Activated T-helper 1 cell treated with anti-CD3 and anti-CD28 coated beads, Interleukin-2, amount 50 U/mL, for 16 hours (primary cell): ENCODE results near the gene CCSER1.
"Not testable (repeated sequence)": the region's sequence is repeated elsewhere in the genome, so short reads cannot be mapped to it uniquely, and the experiment has no call there.

ENCODE experiments used
- DNase-seq, 2 donors: peaks; one replicate each; pipeline ENCODE4 v3.0.0-alpha.2; 2020; ENCODE audit warnings: low read depth in 1 of 2, low spot score in 1 of 2

CCSER1 gene

DNA sequence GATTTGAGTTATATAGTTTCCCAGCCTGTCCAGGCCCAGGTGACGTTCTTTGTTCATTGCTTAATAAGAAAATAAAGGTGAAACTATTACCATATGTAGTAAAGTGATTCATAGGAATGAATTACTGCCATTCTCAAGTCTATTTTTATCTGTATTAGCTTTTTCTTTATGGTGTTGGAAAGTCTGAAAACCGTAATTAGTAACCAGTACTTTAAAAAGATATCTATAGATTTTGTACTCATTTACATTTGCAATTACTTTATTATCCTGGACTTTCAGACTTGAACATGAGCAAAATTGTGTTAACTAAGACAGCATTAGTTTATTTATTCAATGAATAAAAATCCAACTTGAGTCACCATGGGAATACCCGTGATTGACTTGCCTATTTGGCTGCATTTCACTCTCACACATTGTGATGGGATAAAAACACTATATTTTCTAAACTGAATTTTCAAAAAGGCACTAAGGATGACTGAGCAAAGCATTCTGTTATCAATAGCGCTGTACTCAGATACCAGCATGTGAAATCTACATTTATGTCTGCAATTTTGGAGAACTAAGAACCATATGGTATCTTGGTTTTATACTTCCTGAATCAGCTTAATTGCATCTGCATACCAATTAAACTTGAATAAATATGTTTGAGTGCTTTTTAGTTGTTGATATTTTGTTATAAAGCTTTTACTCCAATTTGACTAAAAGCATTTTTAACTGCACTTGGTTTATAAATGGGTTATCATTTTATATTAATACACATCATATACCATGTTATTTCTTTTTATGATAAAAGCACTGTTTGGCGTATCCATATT, 154.6 kb downstream of the CCSER1 start:
- no peak for DNase-seq

DNA sequence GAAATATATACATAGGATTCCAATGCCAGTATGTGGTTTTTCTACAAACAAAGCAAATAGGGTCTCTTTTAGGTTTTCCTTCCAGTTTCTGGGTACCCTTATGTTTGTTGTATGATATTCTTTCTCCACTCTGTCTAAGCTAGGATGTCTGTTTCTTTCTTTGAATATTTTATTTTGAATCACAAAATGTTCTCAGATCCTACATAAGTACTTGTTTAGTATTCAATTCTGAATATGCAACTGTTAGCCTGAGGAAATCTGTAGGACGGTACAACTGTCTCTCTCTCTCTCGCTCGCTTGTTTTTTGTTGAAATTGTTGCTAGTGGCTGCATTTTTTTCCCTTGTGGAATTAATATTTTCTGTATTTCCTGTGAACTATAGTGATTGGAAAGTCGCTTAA, 163.2 kb downstream of the CCSER1 start:
- no peak for DNase-seq

DNA sequence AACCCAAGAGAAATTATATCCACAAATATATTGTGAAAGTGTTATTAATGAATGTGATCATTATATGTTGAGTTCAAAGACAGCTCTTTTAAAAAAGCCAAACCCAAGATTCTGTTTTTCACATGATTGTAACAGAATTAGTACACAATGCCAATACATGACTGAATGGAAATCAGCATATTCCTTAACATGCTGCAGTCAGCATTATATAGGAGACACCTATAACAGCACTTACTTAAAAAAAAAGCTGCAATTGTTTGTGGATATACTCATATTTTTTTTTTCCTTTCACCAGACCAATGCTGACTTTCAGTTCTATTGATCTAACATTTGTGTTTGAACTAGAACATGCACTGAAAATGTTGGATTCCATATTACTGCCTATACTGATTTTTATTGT, 165.2 kb downstream of the CCSER1 start:
- no peak for DNase-seq

DNA sequence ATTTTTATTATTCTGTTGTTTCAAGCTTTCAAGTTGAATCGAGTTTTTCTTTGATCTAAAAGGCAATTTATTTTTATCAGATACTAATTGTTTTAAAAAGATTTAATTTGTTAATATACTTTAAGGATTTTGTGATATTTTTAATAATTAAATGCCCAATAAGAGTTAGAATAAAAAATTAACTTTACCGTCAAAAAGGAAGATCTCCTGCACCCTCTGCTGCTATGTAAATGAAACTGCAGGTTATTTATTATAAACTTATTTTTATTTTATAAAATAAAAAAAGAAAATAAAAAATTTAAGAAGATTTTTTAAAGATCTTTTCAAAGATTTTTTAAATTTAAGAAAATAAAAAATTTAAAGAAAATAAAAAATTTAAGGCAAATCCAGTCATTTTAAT, 166.1 kb downstream of the CCSER1 start:
- no peak for DNase-seq

DNA sequence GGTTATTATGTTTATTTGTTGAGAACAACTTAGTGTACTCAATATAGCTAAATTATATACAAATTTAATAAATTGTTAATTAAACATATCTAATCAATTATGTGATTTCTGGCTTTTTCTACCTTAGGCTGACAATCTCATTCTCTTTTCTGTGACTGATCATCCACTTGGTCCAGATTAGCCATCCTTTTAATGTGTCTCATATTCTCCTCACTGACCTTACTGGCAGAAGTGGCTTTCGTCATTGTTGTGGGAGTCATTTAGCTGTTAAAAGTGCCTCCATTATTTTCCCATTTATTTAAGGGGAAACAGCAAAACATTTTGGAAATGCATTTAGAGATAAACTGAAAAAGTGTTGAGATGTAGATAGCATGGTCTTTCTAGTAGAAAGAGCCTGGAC, 172.2 kb downstream of the CCSER1 start:
- DNase-seq, result no peak

DNA sequence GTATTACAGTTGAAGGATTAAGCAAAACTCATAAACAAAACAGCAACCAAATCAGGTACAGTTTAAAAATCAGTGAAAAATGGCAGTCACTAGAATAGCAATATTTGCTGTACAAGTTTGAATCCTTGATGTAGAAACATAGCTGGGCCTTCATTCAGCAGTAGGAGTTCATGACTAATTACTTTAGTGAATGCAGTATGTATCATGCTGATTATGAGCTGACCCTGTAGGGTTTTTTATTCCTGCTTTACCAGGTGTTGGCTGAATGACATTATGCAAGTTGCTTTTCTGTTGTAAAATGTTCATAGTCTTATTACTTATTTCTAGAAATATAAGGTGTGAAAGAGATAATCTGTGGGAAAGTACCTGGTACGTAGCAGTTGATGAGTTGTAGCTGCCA, 179.6 kb downstream of the CCSER1 start:
- no peak for DNase-seq

DNA sequence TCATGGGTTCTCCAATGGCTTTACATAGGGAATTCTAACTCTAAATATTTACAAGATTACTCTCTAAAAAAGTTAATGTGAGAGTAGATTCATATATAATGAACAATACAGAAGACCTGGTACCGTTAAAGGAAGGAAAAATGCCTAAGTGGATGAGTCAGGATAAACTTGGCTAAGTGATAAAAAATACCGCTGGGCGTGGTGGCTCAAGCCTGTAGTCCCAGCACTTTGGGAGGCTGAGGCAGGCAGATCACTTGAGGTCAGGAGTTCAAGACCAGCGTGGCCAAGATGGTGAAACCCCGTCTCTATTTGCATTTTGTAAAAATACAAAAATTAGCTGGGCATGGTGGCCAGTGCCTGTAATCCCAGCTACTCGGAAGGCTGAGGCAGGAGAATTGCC, 189.9 kb downstream of the CCSER1 start:
- not testable (repeated sequence) for DNase-seq

DNA sequence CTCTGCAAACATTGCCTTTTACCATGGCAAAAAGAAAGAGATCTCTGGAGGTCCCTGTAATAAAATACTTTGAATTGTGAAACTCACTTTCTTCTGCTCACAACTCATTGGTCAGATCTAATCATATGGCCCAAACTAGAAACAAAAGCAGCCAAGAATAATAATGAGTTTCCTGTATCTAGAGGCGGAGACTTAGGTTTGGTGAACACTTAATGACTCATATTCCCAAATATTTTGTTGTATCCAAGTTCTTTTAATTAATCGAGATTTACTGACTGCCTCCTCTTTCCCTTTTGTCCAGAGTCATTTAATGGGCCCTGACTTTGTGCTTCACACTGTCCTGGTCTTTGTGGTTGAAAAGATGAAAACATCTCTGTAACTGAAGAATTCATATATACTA, 190.6 kb downstream of the CCSER1 start:
- no peak for DNase-seq

DNA sequence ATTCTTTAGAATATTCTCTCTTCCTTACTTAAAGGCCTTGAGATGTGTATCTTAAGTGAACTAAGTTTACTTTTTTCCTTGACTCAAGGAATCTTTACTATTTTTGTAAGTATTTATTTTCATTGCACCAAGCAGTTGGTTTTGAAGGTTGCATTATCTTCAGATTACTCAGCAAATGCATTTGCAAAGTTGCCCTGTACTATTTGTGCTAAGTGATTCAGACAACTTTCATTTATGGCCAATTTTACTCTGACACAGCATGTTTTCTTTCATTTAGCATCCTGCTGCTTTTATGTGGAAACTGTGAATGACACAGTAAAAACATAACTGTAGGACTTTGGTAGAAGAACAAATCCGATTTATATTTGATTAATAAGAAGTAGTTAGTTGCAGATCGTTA, 191.0 kb downstream of the CCSER1 start:
- no peak for DNase-seq

DNA sequence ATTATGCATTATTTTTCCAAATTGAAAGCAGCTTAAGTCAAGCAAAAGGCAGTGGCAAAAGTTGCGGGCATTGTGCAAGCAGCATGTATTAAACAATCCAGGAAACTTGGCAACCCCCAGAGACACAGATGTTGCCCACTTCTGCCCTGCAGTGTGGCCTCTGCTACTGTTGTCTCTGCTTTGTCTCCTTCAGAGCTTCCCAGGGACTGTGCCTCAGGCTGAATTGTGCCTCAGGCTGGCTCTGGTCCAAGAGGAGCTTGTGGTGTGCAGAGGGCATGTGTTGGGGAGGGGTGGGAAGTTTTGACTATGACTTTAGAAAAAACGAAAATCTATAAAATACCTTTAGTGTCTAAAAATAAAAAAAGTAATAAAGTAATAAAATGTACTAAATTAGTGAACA, 201.4 kb downstream of the CCSER1 start:
- DNase-seq, result no peak

DNA sequence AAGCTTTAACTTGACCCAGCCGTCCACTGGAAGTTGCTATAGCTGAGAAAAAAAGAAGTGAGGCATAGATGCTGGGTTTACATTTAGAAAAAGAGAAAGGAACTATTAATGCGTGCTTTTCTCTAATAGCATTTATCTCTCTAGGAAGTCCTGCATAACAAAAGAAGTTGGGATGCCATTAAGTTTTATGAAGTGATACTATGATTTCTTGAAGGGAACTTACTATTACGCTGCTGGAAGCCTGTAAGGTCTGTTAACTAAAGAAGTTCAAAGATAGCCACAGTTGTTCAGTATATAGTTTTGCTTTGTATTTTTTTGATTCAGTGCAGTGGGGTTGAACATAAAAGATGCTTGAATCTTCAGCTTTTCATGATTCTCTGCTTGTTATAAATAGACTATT, 203.4 kb downstream of the CCSER1 start:
- DNase-seq, result no peak

DNA sequence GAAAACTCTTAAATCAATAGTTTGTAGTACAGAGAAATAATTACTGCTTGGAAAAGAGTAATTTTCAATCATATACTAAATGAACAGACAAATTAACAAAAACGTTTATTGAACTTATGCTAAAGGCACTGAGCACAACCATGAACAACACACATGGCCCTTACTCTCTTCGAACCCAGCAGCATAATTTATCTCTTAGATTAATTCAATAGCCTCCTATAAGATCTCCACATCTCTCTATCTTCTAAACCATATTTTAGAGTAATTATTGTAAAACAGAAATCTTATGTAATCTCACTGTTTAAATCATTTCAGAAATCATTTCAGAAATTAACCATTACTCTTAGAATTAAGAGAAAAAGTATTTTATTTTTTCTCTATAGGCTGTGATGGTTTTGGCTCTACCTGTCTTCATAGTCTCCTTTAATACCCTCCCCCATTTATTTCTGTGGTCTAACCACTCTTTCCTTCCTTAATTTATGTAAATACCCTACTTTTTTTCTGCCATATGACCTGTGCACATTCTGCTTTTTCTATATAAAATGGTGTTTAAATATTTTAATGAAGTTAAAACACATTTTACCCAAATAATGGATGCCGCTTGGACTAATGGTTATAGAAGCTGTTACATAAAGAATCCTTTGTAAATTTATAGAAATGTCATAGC, 218.5 kb downstream of the CCSER1 start:
- DNase-seq, result no peak

DNA sequence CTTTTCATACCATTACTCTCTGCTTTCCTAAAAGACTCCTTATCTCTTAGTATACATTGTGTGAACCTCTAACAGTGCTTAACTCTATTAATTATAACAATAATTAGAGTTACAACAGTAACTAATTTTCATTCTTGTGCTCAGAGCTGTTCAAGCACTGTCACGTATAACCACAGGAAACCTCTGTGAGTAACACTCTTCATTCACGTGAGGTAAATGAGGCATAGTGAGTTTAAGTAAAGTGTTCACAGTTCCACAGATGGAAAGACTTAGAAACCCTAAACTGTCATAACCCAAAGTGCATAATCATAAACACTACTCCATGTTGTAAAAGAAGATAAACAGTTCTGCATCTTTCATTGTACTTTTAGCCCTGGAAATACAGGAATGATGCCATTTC, 222.4 kb downstream of the CCSER1 start:
- no peak for DNase-seq

DNA sequence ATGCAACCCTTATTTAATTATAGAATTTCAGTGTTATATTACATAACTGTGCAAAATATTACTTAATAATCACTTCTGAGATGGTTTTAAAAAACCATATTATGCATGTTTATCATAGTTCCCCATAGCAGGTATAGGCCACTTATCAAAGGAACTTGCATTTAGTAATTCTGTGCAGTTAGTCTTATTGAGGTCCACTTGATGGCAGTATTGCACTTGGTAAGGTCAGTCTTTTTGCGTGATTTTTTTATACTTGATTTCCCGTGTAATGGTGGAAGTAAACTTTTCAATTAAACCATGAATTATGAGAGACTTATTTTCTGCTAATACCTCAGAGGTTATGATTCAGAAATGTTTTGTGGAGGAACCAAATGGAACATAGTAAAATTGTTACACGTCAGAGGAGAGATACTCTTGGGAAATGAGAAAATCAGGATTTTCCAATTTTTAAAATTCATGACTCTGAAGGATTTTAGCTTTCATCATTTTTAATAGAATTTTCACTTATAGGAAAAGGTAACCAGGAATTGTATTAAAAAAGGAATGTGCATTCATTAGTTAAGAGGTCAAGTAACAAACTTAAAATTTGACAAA, 230.0 kb downstream of the CCSER1 start:
- DNase-seq, result no peak

DNA sequence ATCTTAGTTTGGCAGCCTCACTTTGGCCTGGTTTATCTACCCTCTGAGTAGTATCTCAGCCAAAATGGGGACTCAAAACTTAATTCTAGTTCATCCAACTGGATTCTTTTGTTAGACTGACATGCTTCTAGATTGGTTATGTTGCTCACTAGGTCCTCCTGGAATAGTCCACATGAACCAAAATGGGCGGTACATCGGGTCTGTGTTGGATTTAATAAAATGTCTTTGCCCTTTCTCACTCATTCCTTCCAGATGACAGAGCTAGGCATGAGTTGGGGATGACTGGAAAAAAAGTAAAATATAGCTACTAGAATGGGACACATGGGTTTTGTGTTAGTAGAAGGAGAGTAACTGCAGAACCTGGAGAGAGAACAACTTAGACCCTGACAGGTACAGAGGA, 247.9 kb downstream of the CCSER1 start:
- no peak for DNase-seq

DNA sequence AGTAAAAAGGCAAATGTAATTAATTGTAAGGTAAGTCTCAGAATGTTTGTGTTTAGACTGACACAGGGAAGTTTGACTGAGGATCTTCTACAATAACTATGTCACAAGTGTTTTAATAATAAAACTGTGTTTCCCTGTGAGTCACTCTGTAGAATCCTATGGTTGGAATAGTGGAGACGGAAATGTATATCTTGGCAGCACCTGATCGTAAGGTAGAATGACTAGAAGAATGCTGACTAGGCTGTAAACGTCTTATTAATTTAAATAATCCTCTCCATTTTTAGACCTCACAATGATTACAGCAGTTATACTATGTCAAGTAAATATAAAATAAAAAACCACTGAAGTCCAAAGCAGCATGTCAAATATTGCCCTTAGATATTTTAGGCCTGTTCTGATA, 266.0 kb downstream of the CCSER1 start:
- DNase-seq, result no peak

DNA sequence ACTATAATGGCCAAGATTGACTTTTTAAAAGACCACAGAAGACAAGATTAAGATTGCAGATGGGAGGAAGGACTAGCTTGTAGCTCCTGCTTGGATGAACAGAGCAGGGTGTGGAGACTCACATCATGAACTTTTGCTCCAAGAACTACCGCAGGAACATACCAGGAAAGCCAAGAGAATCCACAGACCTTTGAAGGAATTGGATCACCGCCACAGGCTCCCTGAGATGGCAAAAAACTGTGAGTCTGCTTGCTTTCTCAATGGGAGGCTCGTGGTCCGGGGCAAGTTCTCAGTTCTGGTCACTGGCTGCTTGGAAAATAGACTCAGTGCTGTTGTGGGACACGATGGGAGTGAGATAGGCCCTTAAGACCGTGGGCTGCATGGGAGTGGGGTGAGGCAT, 276.6 kb downstream of the CCSER1 start:
- DNase-seq, result no peak

DNA sequence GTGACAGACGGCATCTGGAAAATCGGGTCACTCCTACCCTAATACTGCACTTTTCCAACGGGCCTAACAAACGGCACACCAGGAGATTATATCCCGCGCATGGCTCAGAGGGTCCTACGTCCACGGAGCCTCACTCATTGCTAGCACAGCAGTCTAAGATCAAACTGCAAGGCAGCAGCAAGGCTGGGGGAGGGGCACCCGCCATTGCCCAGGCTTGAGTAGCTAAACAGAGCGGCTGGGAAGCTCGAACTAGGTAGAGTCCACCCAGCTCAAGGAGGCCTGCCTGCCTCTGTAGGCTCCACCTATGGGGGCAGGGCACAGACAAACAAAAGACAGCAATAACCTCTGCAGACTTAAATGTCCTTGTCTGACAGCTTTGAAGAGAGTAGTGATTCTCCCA, 280.7 kb downstream of the CCSER1 start:
- not testable (repeated sequence) for DNase-seq

DNA sequence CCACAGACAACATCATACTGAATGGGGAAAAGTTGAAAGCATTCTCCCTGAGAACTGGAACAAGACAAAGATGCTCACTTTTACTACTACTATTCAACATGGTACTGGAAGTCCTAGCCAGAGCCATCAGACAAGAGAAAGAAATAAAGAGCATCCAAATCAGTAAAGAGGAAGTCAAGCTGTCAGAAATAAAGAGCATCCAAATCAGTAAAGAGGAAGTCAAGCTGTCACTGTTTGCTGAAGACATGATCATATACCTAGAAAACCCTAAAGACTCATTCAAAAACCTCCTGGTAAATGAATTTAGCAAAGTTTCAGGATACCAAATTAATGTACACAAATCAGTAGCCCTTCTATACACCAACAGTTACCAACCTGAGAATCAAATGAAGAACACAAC, 285.6 kb downstream of the CCSER1 start:
- not testable (repeated sequence) for DNase-seq

DNA sequence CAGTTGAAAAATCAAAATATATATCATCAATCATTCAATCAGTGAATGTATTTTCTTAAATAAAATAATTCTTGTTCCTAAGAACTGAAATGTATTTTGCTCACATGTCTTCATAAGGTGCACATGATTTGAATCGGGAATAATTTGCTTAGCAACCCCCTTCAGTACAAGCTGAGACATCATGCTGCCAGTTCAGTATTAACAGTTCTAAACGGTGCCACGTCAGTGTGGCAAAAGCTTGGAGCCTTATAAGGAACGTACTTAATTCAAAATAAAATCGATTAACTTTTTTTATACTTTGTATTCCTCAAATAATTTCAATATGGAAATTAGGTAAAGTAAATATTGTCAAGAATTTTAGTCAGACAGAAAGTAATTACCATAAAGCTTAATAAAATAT, 287.9 kb downstream of the CCSER1 start:
- no peak for DNase-seq

DNA sequence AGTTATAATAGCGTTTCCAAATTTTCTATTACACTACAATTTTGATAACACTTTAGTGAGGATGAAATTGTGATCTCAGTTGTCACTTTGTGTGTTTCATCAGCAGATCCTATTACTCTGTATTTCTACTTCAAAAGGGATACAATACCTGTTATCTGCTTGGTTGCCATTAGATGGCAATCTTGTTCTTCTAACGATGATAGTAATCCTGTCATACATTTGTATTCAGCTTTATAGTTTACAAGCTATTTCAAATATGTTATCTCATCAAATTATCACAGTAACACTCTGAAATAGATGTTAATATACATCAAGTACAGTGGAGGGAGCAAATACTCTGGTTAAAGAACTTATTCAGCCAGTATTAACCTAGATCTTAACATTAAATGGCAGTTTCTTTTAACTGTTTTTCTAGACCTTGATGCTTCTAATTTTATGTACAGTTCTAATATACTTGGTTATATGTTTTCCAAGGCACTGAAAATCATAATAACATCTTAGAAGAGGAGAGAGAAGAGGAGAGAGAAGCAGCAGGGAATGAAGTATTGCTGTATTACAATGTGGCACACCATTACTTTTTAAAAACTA, 292.0 kb downstream of the CCSER1 start:
- DNase-seq, result no peak

DNA sequence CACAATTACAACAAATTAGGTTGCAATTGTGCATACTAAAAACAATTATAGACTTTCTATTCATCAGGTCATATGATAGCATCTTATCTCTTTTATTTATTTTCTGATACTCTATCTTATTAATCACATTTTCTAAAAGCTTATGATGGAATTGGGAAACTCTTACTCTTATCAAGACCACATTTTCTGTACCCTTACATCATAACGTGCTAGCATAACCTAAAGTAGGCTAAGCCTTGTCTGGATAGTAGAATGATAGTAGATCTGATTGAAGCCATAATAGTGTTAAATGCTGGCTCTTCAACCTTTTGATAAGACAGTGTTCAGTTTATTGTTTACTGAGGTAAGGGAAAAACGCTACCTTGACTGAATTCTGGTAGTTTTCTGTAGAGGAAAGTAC, 294.0 kb downstream of the CCSER1 start:
- DNase-seq, result no peak
